ENCODE data around the gene TSHZ2. TPM values are rescaled to one million over a fixed set of nuclear protein-coding genes. Genes with fewer than 3 reads are reported as not detected.
A peak's percentile ranks its signal among the peaks of the same experiment; 100 is the strongest.

TSHZ2 gene
- total RNA-seq, 1 donor from 2014 or later: 1.2 TPM

GRCh38 chr20:52943185-52943841 is 28.8 kb upstream of the TSHZ2 start:
- FAIRE-seq: no peak
- Mint-ChIP-seq H3K4me1 (ENCODE audit: low read depth, unreplicated experiment) (peaks cover 9% of the 10 kb centered on the region), H3K27me3 (ENCODE audit: low read depth, unreplicated experiment) (no peaks in the 10 kb centered on the region), H3K9me3 (ENCODE audit: unreplicated experiment) (no peaks in the 10 kb centered on the region), H3K27ac (ENCODE audit: unreplicated experiment) (no peak overlapping the region), H3K36me3 (ENCODE audit: low read depth, unreplicated experiment) (no peaks in the 10 kb centered on the region), H3K4me3 (ENCODE audit: unreplicated experiment) (no peak overlapping the region)
- no peak overlapping the region for H3K9ac ChIP-seq (ENCODE audit: low read length)
- H3K9me3 ChIP-seq (ENCODE audit: insufficient read depth, low read depth, low read length): no peaks in the 10 kb centered on the region
- no peak overlapping the region for H3K4me2 ChIP-seq (ENCODE audit: low read length)
- H3K27ac ChIP-seq (ENCODE audit: low read depth, low read length): no peak overlapping the region
- no peaks in the 10 kb centered on the region for H4K20me1 ChIP-seq (ENCODE audit: insufficient read depth, low read length)
- TF ChIP-seq EZH2 (IDR thresholded peaks at IDR 0.05; ENCODE audit: insufficient read depth, low read length) (no peak), CTCF (IDR thresholded peaks at IDR 0.05; ENCODE audit: insufficient read depth, low read depth, low read length) (no peak)
- DNase-seq (ENCODE audit: low read depth): peak; percentile 48
- H3K36me3 ChIP-seq (ENCODE audit: insufficient read depth, low read length): no peaks in the 10 kb centered on the region
- no peak overlapping the region for H2AFZ ChIP-seq (ENCODE audit: low read depth, low read length)
- no peak overlapping the region for H3K4me3 ChIP-seq (ENCODE audit: insufficient read depth, low read depth, low read length)
- H3K27me3 ChIP-seq (ENCODE audit: insufficient read depth, low read length): no peaks in the 10 kb centered on the region
- H3K4me1 ChIP-seq (ENCODE audit: insufficient read depth, low read length): no peaks in the 10 kb centered on the region
- no peaks in the 10 kb centered on the region for H3K79me2 ChIP-seq (ENCODE audit: insufficient read depth, low read length)

DNA sequence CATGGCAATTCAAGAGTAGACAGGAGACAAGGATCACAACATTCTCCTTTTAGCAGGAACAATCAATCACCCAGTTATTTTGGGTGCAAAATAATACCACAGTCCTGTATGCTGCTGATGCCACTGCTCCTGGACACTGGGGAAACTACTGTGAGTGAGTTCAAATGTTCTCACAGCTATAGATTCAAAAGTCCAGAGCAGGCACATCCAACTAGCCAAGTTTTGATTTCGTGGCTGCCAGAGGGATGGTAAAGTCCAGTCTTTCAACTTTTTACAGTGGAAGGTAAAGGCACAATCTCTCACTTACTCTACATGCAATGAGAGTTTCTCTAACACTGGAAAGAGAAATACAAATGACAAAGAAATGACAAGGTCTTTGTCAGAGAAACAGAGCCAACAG is 26.9 kb upstream of the TSHZ2 start:
- Histone ChIP-seq H3K4me3 (ENCODE audit: insufficient read depth, low read depth, low read length) (no peak overlapping the region), H3K36me3 (ENCODE audit: insufficient read depth, low read length) (no peaks in the 10 kb centered on the region), H3K27me3 (ENCODE audit: insufficient read depth, low read length) (no peaks in the 10 kb centered on the region), H3K27ac (ENCODE audit: low read depth, low read length) (no peak overlapping the region), H3K9me3 (ENCODE audit: insufficient read depth, low read depth, low read length) (no peaks in the 10 kb centered on the region), H3K4me1 (ENCODE audit: insufficient read depth, low read length) (no peaks in the 10 kb centered on the region), H2AFZ (ENCODE audit: low read depth, low read length) (no peak overlapping the region), H4K20me1 (ENCODE audit: insufficient read depth, low read length) (no peaks in the 10 kb centered on the region), H3K4me2 (ENCODE audit: low read length) (no peak overlapping the region), H3K79me2 (ENCODE audit: insufficient read depth, low read length) (no peaks in the 10 kb centered on the region), H3K9ac (ENCODE audit: low read length) (no peak overlapping the region)
- no peaks in the 10 kb centered on the region for H3K9me3 Mint-ChIP-seq (ENCODE audit: unreplicated experiment)
- no peaks in the 10 kb centered on the region for H3K27me3 Mint-ChIP-seq (ENCODE audit: low read depth, unreplicated experiment)
- TF ChIP-seq EZH2 (IDR thresholded peaks at IDR 0.05; ENCODE audit: insufficient read depth, low read length) (no peak), CTCF (IDR thresholded peaks at IDR 0.05; ENCODE audit: insufficient read depth, low read depth, low read length) (no peak)
- no peak overlapping the region for H3K27ac Mint-ChIP-seq (ENCODE audit: unreplicated experiment)
- no peak for DNase-seq (ENCODE audit: low read depth)
- no peaks in the 10 kb centered on the region for H3K36me3 Mint-ChIP-seq (ENCODE audit: low read depth, unreplicated experiment)
- no peak for FAIRE-seq
- H3K4me1 Mint-ChIP-seq (ENCODE audit: low read depth, unreplicated experiment): peaks cover 9% of the 10 kb centered on the region
- no peak overlapping the region for H3K4me3 Mint-ChIP-seq (ENCODE audit: unreplicated experiment)

- no peak overlapping the region for H3K4me3 Mint-ChIP-seq (ENCODE audit: unreplicated experiment)
- no peak for DNase-seq (ENCODE audit: low read depth)
- TF ChIP-seq CTCF (IDR thresholded peaks at IDR 0.05; ENCODE audit: insufficient read depth, low read depth, low read length) (no peak), EZH2 (IDR thresholded peaks at IDR 0.05; ENCODE audit: insufficient read depth, low read length) (no peak)
- peaks cover 9% of the 10 kb centered on the region for H3K4me1 Mint-ChIP-seq (ENCODE audit: low read depth, unreplicated experiment)
- Histone ChIP-seq H3K27me3 (ENCODE audit: insufficient read depth, low read length) (no peaks in the 10 kb centered on the region), H3K9me3 (ENCODE audit: insufficient read depth, low read depth, low read length) (no peaks in the 10 kb centered on the region), H4K20me1 (ENCODE audit: insufficient read depth, low read length) (no peaks in the 10 kb centered on the region), H2AFZ (ENCODE audit: low read depth, low read length) (no peak overlapping the region), H3K4me2 (ENCODE audit: low read length) (no peak overlapping the region), H3K9ac (ENCODE audit: low read length) (no peak overlapping the region), H3K27ac (ENCODE audit: low read depth, low read length) (no peak overlapping the region), H3K4me3 (ENCODE audit: insufficient read depth, low read depth, low read length) (no peak overlapping the region), H3K36me3 (ENCODE audit: insufficient read depth, low read length) (no peaks in the 10 kb centered on the region), H3K4me1 (ENCODE audit: insufficient read depth, low read length) (no peaks in the 10 kb centered on the region), H3K79me2 (ENCODE audit: insufficient read depth, low read length) (no peaks in the 10 kb centered on the region)
- H3K36me3 Mint-ChIP-seq (ENCODE audit: low read depth, unreplicated experiment): no peaks in the 10 kb centered on the region
- H3K9me3 Mint-ChIP-seq (ENCODE audit: unreplicated experiment): no peaks in the 10 kb centered on the region
- no peak overlapping the region for H3K27ac Mint-ChIP-seq (ENCODE audit: unreplicated experiment)
- no peaks in the 10 kb centered on the region for H3K27me3 Mint-ChIP-seq (ENCODE audit: low read depth, unreplicated experiment)
- FAIRE-seq: no peak
Observed at GRCh38 chr20:52945862-52946522, 26.2 kb upstream of the TSHZ2 start.

Data from astrocyte (in vitro differentiated cells and primary cell).